Tibial artery (tissue), 4 donors: ENCODE measurements around the gene CCDC69.
"Not testable (repeated sequence)": the region's sequence is repeated elsewhere in the genome, so short reads cannot be mapped to it uniquely, and the experiment has no call there.

Experiments
- DNase-seq, 2 donors: peaks; one replicate each; pipeline ENCODE4 v3.0.0-alpha.2; 2019
- H3K27ac ChIP-seq, 2 donors: fragments of 200-600 bp; sonication (generic) in 1 of 2; 1 replicate in 1 of 2; 2 replicates in 1 of 2; pipeline ENCODE4 v1.5.1; 2018 to 2019; ENCODE audit warnings: mild to moderate bottlenecking in 1 of 2
- H3K27me3 ChIP-seq, 2 donors: fragments of 200-600 bp; sonication (generic) in 1 of 2; one replicate each; pipeline versions ENCODE4 v1.5.1 to v1.6.0; 2016 to 2019
- H3K36me3 ChIP-seq, 3 donors: fragments of 200-600 bp; sonication (generic) in 2 of 3; one replicate each; pipeline ENCODE4 v1.5.1; 2016 to 2019; ENCODE audit warnings: mild to moderate bottlenecking in 2 of 3
- H3K4me1 ChIP-seq, 4 donors: fragments of 200-600 bp; sonication (generic) in 2 of 4; 1 replicate in 3 of 4; 2 replicates in 1 of 4; pipeline ENCODE4 v1.5.1; 2016 to 2019
- H3K4me3 ChIP-seq, 2 donors: fragments of 200-600 bp; sonication (generic) in 1 of 2; 1 replicate in 1 of 2; 2 replicates in 1 of 2; pipeline ENCODE4 v1.5.1; 2018 to 2019; ENCODE audit warnings: mild to moderate bottlenecking in 2 of 2
- H3K9me3 ChIP-seq, 3 donors: fragments of 200-600 bp; sonication (generic) in 1 of 3; one replicate each; pipeline ENCODE4 v1.5.1; 2016 to 2019
- CTCF ChIP-seq, 2 experiments: fragments of 200-600 bp in 1 of 2; fragments of 450-650 bp in 1 of 2; IDR thresholded peaks; one replicate each; pipeline ENCODE4 v1.5.1; 2017 to 2019; ENCODE audit warnings: antibody characterized with exemption in 2 of 2, mild to moderate bottlenecking in 1 of 2, moderate library complexity in 1 of 2
- intact Hi-C: fragments of 100-400 bp; cut with DNase I; formaldehyde crosslinking; loops from one replicate; pipeline ENCODE4 v1.15.0; 2023; ENCODE audit warnings: low total_unique reads

The CCDC69 gene

GRCh38 chr5:151244206-151244605 lies 20.3 kb upstream of the CCDC69 start:
- intact Hi-C loops = loop anchor here (5.0 kb wide), 1 partner anchor 77 kb away; no protein-coding TSS in a partner anchor

GRCh38 chr5:151243564-151243963 lies 19.7 kb upstream of the CCDC69 start:
- intact Hi-C loops = loop anchor here (5.0 kb wide), 1 partner anchor 76 kb away; no protein-coding TSS in a partner anchor
- Histone ChIP-seq H3K27ac (no peak overlapping the region), H3K36me3 (no peaks in the 10 kb centered on the region), H3K4me1 (peaks cover 0 to 6% (median 0%) of the 10 kb centered on the region in 4 donors), H3K9me3 (no peaks in the 10 kb centered on the region), H3K4me3 (no peak overlapping the region), H3K27me3 (no peaks in the 10 kb centered on the region)
- no peak for DNase-seq
- TF ChIP-seq CTCF (IDR thresholded peaks at IDR 0.05) = no peak

More at GRCh38 chr5:151244206-151244605, 20.3 kb upstream of the CCDC69 start:
- Histone ChIP-seq H3K27me3 (no peaks in the 10 kb centered on the region), H3K4me1 (peaks cover 0 to under 1% (median 0%) of the 10 kb centered on the region in 4 donors), H3K36me3 (no peaks in the 10 kb centered on the region), H3K4me3 (no peak overlapping the region), H3K27ac (no peak overlapping the region), H3K9me3 (no peaks in the 10 kb centered on the region)
- no peak for TF ChIP-seq CTCF (IDR thresholded peaks at IDR 0.05)
- no peak for DNase-seq

GRCh38 chr5:151243127-151243526 lies 19.2 kb upstream of the CCDC69 start:
- no peaks in the 10 kb centered on the region for H3K36me3 ChIP-seq
- H3K4me1 ChIP-seq = peaks cover 0 to 11% (median 0%) of the 10 kb centered on the region in 4 donors
- H3K27me3 ChIP-seq = no peaks in the 10 kb centered on the region
- H3K27ac ChIP-seq = no peak overlapping the region
- no peak for DNase-seq
- no peaks in the 10 kb centered on the region for H3K9me3 ChIP-seq
- no peak overlapping the region for H3K4me3 ChIP-seq
- no peak for TF ChIP-seq CTCF (IDR thresholded peaks at IDR 0.05)
- intact Hi-C loops = loop anchor here (5.0 kb wide), 1 partner anchor 76 kb away; no protein-coding TSS in a partner anchor

GRCh38 chr5:151240924-151241635 lies 17.2 kb upstream of the CCDC69 start:
- Histone ChIP-seq H3K9me3 (no peaks in the 10 kb centered on the region), H3K4me1 (peaks cover 0 to 19% (median 0%) of the 10 kb centered on the region in 4 donors), H3K27ac (no peak overlapping the region), H3K4me3 (no peak overlapping the region), H3K36me3 (no peaks in the 10 kb centered on the region), H3K27me3 (no peaks in the 10 kb centered on the region)
- intact Hi-C loops = loop anchor here (5.0 kb wide), 1 partner anchor 74 kb away; no protein-coding TSS in a partner anchor
- no peak for DNase-seq
- TF ChIP-seq CTCF (IDR thresholded peaks at IDR 0.05) = no peak

- H3K27ac ChIP-seq, H3K9me3 ChIP-seq, H3K36me3 ChIP-seq, H3K4me3 ChIP-seq, DNase-seq, H3K27me3 ChIP-seq: not testable (repeated sequence)
- H3K4me1 ChIP-seq = peaks cover 0 to 19% (median 0%) of the 10 kb centered on the region in 4 donors
- intact Hi-C loops = loop anchor here (5.0 kb wide), 1 partner anchor 73 kb away; no protein-coding TSS in a partner anchor
Observed at GRCh38 chr5:151240268-151240835, 16.5 kb upstream of the CCDC69 start.
